ENCODE results near the gene FAM204A.

The FAM204A gene

DNA sequence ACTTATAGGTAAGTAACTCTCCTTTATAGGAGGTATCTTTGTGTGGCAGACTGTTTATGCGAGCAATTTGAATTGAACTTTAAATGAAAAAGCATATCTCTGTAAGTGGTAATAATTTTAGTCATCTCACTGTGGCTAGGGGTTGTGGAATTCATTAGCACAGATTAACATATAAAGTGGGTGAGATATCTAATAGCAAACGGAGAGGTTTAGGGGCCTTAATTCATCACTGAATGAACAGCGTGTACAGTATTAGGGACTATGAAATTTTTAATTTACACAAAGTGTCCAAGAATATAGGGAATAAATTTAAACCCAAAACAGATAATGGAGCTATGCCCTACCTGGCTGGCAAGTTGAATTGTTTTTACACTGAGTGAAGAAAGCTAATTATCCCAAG, 15.7 kb upstream of the FAM204A start:
- H3K36me3 ChIP-seq (ENCODE audit: insufficient read depth, low read length): no peaks in the 10 kb centered on the region
- H3K79me2 ChIP-seq (ENCODE audit: control insufficient read depth, insufficient read depth, low read length, unreplicated experiment): no peaks in the 10 kb centered on the region
- H2AFZ ChIP-seq (ENCODE audit: low read length, unreplicated experiment): no peak overlapping the region
- H3K27me3 ChIP-seq (ENCODE audit: insufficient read depth, low read length): peaks cover 40% of the 10 kb centered on the region
- H3K27ac ChIP-seq (ENCODE audit: low read depth, low read length): no peak overlapping the region
- no peak overlapping the region for H3K4me3 ChIP-seq (ENCODE audit: low read depth, low read length)
- no peaks in the 10 kb centered on the region for H3K4me1 ChIP-seq (ENCODE audit: control insufficient read depth, insufficient read depth, low read length, unreplicated experiment)

DNA sequence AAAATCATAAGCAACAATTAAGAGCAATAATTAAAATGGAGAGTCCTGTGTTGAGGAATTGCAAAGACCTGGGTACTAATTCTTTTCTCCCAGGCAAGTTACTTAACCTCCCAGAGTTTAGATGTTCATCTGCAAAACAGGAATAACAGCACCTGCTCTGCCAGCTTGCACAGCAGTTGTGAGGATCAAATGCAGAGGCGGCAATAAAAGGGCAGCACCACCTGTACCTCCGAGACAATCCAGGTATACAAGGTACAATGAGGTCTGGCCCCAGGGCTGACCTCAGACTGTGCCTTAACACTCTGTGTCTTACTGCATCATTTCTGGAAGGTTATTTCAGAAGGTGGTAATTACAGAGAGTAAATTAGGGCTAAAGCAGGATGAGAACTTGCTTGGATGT, 14.5 kb upstream of the FAM204A start:
- H3K4me3 ChIP-seq (ENCODE audit: low read depth, low read length): no peak overlapping the region
- H3K27me3 ChIP-seq (ENCODE audit: insufficient read depth, low read length): peaks cover 51% of the 10 kb centered on the region
- no peak overlapping the region for H3K27ac ChIP-seq (ENCODE audit: low read depth, low read length)
- no peaks in the 10 kb centered on the region for H3K4me1 ChIP-seq (ENCODE audit: control insufficient read depth, insufficient read depth, low read length, unreplicated experiment)
- H3K79me2 ChIP-seq (ENCODE audit: control insufficient read depth, insufficient read depth, low read length, unreplicated experiment): no peaks in the 10 kb centered on the region
- H2AFZ ChIP-seq (ENCODE audit: low read length, unreplicated experiment): no peak overlapping the region
- H3K36me3 ChIP-seq (ENCODE audit: insufficient read depth, low read length): no peaks in the 10 kb centered on the region

DNA sequence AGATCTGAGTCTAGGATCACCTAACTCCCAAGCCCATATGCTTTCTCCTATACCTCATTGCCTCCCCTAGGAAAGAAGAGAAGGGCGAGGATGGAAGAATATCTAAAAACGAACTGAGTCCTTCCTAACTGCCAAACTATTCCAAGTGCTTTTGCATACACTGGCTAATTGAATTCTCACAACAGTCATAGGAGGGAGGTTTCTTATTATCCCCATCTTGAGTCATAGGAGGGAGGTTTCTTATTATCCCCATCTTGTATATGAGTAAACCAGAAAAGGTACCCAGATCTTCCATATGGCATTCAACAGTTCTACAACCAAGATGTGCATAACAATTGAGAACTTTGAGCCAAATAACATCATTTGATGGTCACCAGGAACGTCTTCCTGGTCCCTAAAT, 13.1 kb upstream of the FAM204A start:
- H2AFZ ChIP-seq (ENCODE audit: low read length, unreplicated experiment): no peak overlapping the region
- no peak overlapping the region for H3K4me3 ChIP-seq (ENCODE audit: low read depth, low read length)

DNA sequence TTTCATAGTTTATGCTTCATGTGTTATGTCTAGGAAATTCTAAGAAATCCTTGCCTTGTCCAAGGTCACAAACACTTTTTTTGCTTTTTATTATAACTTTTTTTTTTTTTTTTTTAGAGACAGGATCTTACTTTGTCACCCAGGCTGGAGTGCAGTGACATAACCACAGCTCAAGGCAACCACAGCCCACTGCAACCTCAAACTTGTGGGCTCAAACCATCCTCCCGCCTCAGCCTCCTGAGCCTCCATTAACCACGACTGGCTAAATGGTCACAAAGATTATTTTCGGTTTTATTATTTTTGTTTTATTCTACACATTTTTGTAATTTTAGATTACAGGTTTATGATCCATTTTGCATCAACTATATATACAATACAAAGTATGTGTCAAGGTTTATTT, 7.1 kb upstream of the FAM204A start:
- Histone ChIP-seq H3K27ac (ENCODE audit: low read depth, low read length) (no peak overlapping the region), H3K79me2 (ENCODE audit: control insufficient read depth, insufficient read depth, low read length, unreplicated experiment) (no peaks in the 10 kb centered on the region), H3K27me3 (ENCODE audit: insufficient read depth, low read length) (peaks cover 42% of the 10 kb centered on the region), H2AFZ (ENCODE audit: low read length, unreplicated experiment) (no peak overlapping the region), H3K36me3 (ENCODE audit: insufficient read depth, low read length) (no peaks in the 10 kb centered on the region), H3K4me1 (ENCODE audit: control insufficient read depth, insufficient read depth, low read length, unreplicated experiment) (no peaks in the 10 kb centered on the region), H3K4me3 (ENCODE audit: low read depth, low read length) (no peak overlapping the region)

More for the DNA sequence above, 13.1 kb upstream of the FAM204A start:
- Histone ChIP-seq H3K27me3 (ENCODE audit: insufficient read depth, low read length) (peaks cover 57% of the 10 kb centered on the region), H3K79me2 (ENCODE audit: control insufficient read depth, insufficient read depth, low read length, unreplicated experiment) (no peaks in the 10 kb centered on the region), H3K36me3 (ENCODE audit: insufficient read depth, low read length) (no peaks in the 10 kb centered on the region), H3K27ac (ENCODE audit: low read depth, low read length) (no peak overlapping the region), H3K4me1 (ENCODE audit: control insufficient read depth, insufficient read depth, low read length, unreplicated experiment) (no peaks in the 10 kb centered on the region)

DNA sequence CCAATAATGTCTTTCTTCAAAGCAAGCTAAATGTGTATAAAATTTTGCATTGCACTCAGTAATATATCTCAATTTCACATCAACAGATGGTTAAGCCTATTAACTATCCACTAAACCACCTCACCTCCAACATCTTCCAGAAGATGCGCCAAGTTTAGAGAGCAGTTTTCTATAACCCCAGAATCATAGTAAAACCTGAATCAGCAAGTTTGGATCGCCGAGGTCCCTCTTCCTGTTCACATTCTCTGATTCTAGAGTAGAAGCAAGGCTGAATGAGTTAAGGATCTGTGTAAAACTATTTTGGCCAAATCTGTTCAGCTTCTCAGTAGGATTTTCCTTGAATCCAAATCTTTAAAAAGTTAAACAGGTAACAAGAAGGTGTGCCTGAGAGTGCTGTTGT, 1.4 kb upstream of the FAM204A start:
- Histone ChIP-seq H3K79me2 (ENCODE audit: control insufficient read depth, insufficient read depth, low read length, unreplicated experiment) (peaks cover 33% of the 10 kb centered on the region), H3K27me3 (ENCODE audit: insufficient read depth, low read length) (no peaks in the 10 kb centered on the region; the same call in 1 of the 2 replicates), H2AFZ (ENCODE audit: low read length, unreplicated experiment) (peak overlapping the region; percentile 29), H3K4me3 (ENCODE audit: low read depth, low read length) (no peak overlapping the region), H3K36me3 (ENCODE audit: insufficient read depth, low read length) (no peaks in the 10 kb centered on the region), H3K4me1 (ENCODE audit: control insufficient read depth, insufficient read depth, low read length, unreplicated experiment) (peaks cover 17% of the 10 kb centered on the region), H3K27ac (ENCODE audit: low read depth, low read length) (no peak overlapping the region)

DNA sequence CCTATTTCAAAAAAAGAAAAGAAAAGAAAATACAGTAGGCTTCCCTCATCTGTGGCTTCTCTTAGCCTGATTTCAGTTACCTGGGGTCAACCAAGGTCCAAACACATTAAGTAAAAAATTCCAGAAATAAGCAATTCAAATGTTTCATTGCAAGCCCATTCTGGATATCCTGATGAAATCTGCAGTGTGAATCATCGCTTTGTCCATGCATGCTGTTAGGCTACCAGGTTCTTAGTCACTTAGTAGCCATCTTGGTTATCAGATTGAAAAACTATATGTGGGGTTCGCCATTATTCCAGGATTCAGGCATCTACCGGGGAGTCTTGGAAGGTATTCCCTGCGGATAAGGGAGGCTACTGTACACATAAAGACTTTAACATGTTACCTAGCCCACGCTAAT, 991 bp upstream of the FAM204A start:
- H3K27me3 ChIP-seq (ENCODE audit: insufficient read depth, low read length): no peaks in the 10 kb centered on the region; the same call in 1 of the 2 replicates
- peak overlapping the region; percentile 29 for H2AFZ ChIP-seq (ENCODE audit: low read length, unreplicated experiment)
- H3K27ac ChIP-seq (ENCODE audit: low read depth, low read length): no peak overlapping the region
- H3K79me2 ChIP-seq (ENCODE audit: control insufficient read depth, insufficient read depth, low read length, unreplicated experiment): peaks cover 38% of the 10 kb centered on the region
- peaks cover 17% of the 10 kb centered on the region for H3K4me1 ChIP-seq (ENCODE audit: control insufficient read depth, insufficient read depth, low read length, unreplicated experiment)
- H3K4me3 ChIP-seq (ENCODE audit: low read depth, low read length): 0 out of 2 replicates have a peak overlapping the region, but pooled peaks have one; percentile 92
- H3K36me3 ChIP-seq (ENCODE audit: insufficient read depth, low read length): no peaks in the 10 kb centered on the region

DNA sequence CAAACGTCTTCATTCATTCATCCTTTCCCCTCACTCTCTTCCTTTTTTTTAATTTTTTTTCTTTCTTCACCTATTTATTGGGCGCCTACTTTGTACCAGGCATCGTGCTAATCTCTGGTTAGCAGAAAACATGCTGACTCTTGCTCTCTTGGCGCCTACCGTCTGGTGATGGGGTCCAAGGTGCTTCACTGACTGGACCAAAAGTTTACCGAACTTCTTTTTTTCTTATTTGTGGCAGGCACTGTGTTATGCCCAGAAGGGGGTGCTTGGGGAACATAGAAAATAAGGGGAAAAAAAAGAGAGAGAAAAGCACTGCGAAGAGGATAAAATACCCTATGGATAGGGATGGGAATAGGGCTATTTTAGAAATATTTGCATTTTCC, 505 bp upstream of the FAM204A start:
- Histone ChIP-seq H3K36me3 (ENCODE audit: insufficient read depth, low read length) (no peaks in the 10 kb centered on the region), H3K79me2 (ENCODE audit: control insufficient read depth, insufficient read depth, low read length, unreplicated experiment) (peaks cover 42% of the 10 kb centered on the region), H3K27ac (ENCODE audit: low read depth, low read length) (no peak overlapping the region), H3K27me3 (ENCODE audit: insufficient read depth, low read length) (no peaks in the 10 kb centered on the region), H3K4me3 (ENCODE audit: low read depth, low read length) (peak overlapping the region; percentile 92), H3K4me1 (ENCODE audit: control insufficient read depth, insufficient read depth, low read length, unreplicated experiment) (peaks cover 17% of the 10 kb centered on the region), H2AFZ (ENCODE audit: low read length, unreplicated experiment) (peak overlapping the region; percentile 62)

DNA sequence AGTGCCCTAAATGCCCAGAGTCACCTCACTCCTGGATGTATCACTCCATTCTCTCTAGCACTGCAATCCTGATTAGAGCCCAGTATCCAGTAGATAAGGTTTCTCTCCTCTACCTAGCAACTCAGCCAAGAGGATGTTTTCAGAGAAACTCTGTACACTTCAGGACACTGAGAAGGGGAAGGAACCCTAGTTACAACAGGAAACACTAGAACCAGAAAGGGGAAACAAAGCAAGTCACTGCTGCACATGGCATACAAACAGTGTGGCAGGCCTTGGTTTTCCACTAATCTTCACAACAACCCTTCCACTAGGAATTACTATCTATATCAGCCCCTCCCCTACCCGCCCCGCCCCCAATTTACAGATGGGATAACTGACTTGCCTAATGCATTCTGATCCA, 1.6 kb downstream of the FAM204A start:
- peaks cover 48% of the 10 kb centered on the region for H3K79me2 ChIP-seq (ENCODE audit: control insufficient read depth, insufficient read depth, low read length, unreplicated experiment)
- no peak overlapping the region for H3K27ac ChIP-seq (ENCODE audit: low read depth, low read length)
- no peak overlapping the region for H2AFZ ChIP-seq (ENCODE audit: low read length, unreplicated experiment)
- H3K27me3 ChIP-seq (ENCODE audit: insufficient read depth, low read length): no peaks in the 10 kb centered on the region
- H3K36me3 ChIP-seq (ENCODE audit: insufficient read depth, low read length): peaks cover 8% of the 10 kb centered on the region; the same call in 1 of the 2 replicates
- peaks cover 17% of the 10 kb centered on the region for H3K4me1 ChIP-seq (ENCODE audit: control insufficient read depth, insufficient read depth, low read length, unreplicated experiment)
- peak overlapping the region; percentile 92 for H3K4me3 ChIP-seq (ENCODE audit: low read depth, low read length)

DNA sequence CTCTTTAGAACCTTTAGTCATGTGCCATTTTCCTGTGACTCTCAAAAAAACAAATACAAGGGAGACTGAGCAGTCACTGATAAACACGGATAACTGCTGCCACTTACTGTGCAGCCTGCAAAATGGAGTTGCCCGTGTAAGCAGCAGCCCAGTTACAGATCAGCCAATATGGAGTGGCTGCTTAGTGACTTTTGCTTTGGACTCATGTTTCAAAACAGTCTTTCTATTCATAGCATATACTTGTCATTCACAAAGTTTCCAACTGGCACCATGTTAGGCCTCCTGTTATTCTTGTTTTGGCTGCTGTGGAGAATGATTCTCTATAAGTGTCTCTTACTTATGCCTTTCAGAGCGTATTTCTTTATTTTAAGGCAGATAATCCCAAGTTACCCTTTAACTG, 3.0 kb downstream of the FAM204A start:
- H3K4me3 ChIP-seq (ENCODE audit: low read depth, low read length): no peak overlapping the region
- H2AFZ ChIP-seq (ENCODE audit: low read length, unreplicated experiment): no peak overlapping the region
- no peaks in the 10 kb centered on the region for H3K27me3 ChIP-seq (ENCODE audit: insufficient read depth, low read length)
- no peak overlapping the region for H3K27ac ChIP-seq (ENCODE audit: low read depth, low read length)
- peaks cover 17% of the 10 kb centered on the region for H3K4me1 ChIP-seq (ENCODE audit: control insufficient read depth, insufficient read depth, low read length, unreplicated experiment)
- H3K36me3 ChIP-seq (ENCODE audit: insufficient read depth, low read length): peaks cover 21% of the 10 kb centered on the region
- peaks cover 48% of the 10 kb centered on the region for H3K79me2 ChIP-seq (ENCODE audit: control insufficient read depth, insufficient read depth, low read length, unreplicated experiment)

DNA sequence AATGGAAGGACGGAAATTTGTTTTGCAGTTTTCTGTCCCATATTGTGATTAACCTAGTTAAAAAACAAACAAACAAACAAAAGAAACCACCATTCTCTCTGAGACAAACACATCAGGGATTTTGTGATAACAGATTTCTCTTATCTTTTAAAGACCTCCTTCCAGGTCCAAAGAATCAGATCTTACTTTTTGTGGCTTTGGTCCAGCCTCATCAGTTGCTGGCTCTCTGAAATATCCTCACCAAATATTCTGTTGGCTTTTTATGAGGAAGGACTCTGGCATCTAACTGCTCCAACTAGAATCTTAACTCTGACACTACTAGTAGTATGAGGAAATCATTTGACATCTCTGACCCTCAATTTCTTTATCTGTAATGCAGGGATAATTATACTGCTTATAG, 4.8 kb downstream of the FAM204A start:
- no peaks in the 10 kb centered on the region for H3K27me3 ChIP-seq (ENCODE audit: insufficient read depth, low read length)
- peaks cover 48% of the 10 kb centered on the region for H3K79me2 ChIP-seq (ENCODE audit: control insufficient read depth, insufficient read depth, low read length, unreplicated experiment)
- H3K36me3 ChIP-seq (ENCODE audit: insufficient read depth, low read length): peaks cover 22% of the 10 kb centered on the region
- H2AFZ ChIP-seq (ENCODE audit: low read length, unreplicated experiment): no peak overlapping the region
- no peak overlapping the region for H3K27ac ChIP-seq (ENCODE audit: low read depth, low read length)
- no peak overlapping the region for H3K4me3 ChIP-seq (ENCODE audit: low read depth, low read length)
- H3K4me1 ChIP-seq (ENCODE audit: control insufficient read depth, insufficient read depth, low read length, unreplicated experiment): peaks cover 11% of the 10 kb centered on the region

DNA sequence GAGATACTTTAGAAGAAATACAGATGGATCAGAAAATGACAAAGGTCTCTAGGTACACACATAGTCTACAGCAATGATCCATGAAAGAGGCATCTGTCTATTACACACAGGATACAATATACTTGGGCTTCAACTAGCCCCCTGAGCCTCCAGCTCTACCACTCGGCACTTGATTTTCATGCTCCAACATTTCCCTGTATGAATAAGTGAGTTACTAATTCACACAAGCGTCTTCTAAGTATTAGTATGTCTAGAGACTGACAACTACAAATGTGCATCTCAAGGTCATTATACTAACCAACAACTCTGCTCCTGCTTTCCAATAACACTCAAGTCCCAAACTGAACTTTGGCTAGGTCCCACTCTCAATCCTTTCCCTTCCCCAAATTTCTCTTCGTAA, 8.3 kb downstream of the FAM204A start:
- H3K27me3 ChIP-seq (ENCODE audit: insufficient read depth, low read length): no peaks in the 10 kb centered on the region
- H3K79me2 ChIP-seq (ENCODE audit: control insufficient read depth, insufficient read depth, low read length, unreplicated experiment): peaks cover 17% of the 10 kb centered on the region
- H3K27ac ChIP-seq (ENCODE audit: low read depth, low read length): no peak overlapping the region
- H3K4me3 ChIP-seq (ENCODE audit: low read depth, low read length): no peak overlapping the region
- no peaks in the 10 kb centered on the region for H3K4me1 ChIP-seq (ENCODE audit: control insufficient read depth, insufficient read depth, low read length, unreplicated experiment)
- no peak overlapping the region for H2AFZ ChIP-seq (ENCODE audit: low read length, unreplicated experiment)
- H3K36me3 ChIP-seq (ENCODE audit: insufficient read depth, low read length): peaks cover 33% of the 10 kb centered on the region
